ENCODE data around the gene TMEM9B. TPM values are rescaled to one million over a fixed set of nuclear protein-coding genes. Genes with fewer than 3 reads are reported as not detected.

TMEM9B gene
- total RNA-seq, 1 experiment from 2014 or later = 13.6 TPM

DNA sequence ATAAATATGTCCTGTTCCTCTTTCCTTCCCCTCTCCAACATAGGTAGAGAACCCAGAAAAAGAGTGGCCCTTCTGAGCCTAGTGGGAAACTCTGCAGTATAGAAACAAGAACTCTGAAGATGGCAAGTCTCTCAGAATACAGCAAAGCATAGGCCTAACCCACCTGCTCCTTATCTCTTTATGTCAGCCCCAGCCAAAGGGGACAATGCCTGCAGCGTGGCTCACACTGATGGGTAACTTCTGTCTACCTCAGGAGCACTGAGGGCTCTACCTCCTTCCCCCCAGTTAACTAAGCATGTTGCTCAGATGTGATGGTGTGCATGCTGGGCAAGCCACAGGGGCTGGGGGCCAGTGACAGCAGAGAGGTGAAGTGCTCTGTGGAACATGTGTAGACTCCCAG, 44.4 kb upstream of the TMEM9B start:
- WGBS (ENCODE audit: extremely low coverage, insufficient read length, low lambda C conversion rate) = no CpG with 5 or more reads among the region's 1 CpG
- Histone ChIP-seq H3K79me1 (ENCODE audit: insufficient read depth, low read depth, low read length, poor library complexity, severe bottlenecking) (no peaks in the 10 kb centered on the region), H3K56ac (ENCODE audit: insufficient read length, low read depth, low read length) (no peak overlapping the region), H4K20me1 (ENCODE audit: control insufficient read depth, insufficient read depth, insufficient read length) (no peaks in the 10 kb centered on the region), H3K9ac (ENCODE audit: extremely low read depth, insufficient read length, low read length) (no peak overlapping the region), H2BK15ac (ENCODE audit: low read depth, low read length) (no peak overlapping the region), H4K8ac (replicated peaks; ENCODE audit: insufficient read length, low read depth, low read length) (no peak overlapping the region), H2AK5ac (ENCODE audit: insufficient read length, low read length) (peak overlapping the region; percentile 16), H3K9me3 (ENCODE audit: control insufficient read depth, low read depth, low read length) (no peaks in the 10 kb centered on the region), H4K5ac (ENCODE audit: insufficient read length, low read depth, low read length) (no peak overlapping the region), H2BK12ac (ENCODE audit: insufficient read length, low read depth, low read length) (no peak overlapping the region), H3K27ac (ENCODE audit: insufficient read length, low read depth, low read length) (no peak overlapping the region), H2BK120ac (ENCODE audit: low read depth, low read length, poor library complexity, severe bottlenecking) (no peak overlapping the region), H3K14ac (ENCODE audit: insufficient read depth, low read length) (peak overlapping the region; percentile 21; the same call in 1 of the 2 replicates), H4K91ac (ENCODE audit: insufficient read length, low read depth, low read length) (no peak overlapping the region), H2AFZ (ENCODE audit: low read length) (no peak overlapping the region), H3K79me2 (ENCODE audit: insufficient read depth, low read length) (no peaks in the 10 kb centered on the region), H2BK5ac (ENCODE audit: insufficient read length, low read length) (no peak overlapping the region), H3K4ac (ENCODE audit: low read depth, low read length) (no peak overlapping the region), H2BK20ac (ENCODE audit: low read depth, low read length, poor library complexity, severe bottlenecking) (no peak overlapping the region), H3K4me2 (ENCODE audit: insufficient read depth, insufficient read length, low read length) (no peak overlapping the region), H3K23ac (ENCODE audit: insufficient read length, low read depth, low read length) (no peak overlapping the region), H3K23me2 (ENCODE audit: insufficient read length, low read depth, low read length, poor library complexity, severe bottlenecking) (peaks cover 1% of the 10 kb centered on the region), H3K18ac (ENCODE audit: insufficient read length, low read depth, low read length) (no peak overlapping the region), H3K4me1 (ENCODE audit: insufficient read depth, low read length) (no peaks in the 10 kb centered on the region), H3T11ph (ENCODE audit: low read length) (no peak overlapping the region), H3K27me3 (ENCODE audit: insufficient read depth, low read length) (peaks cover 14% of the 10 kb centered on the region)
- Mint-ChIP-seq H3K9me3 (peaks cover 4 to 5% of the 10 kb centered on the region in 2 experiments; a peak in 3 of 5 replicates), H3K4me1 (peaks cover 0 to 5% of the 10 kb centered on the region in 2 experiments; a peak in 1 of 4 replicates), H3K4me3 (no peak overlapping the region), H3K27me3 (ENCODE audit: low read depth) (peaks cover 64% of the 10 kb centered on the region), H3K27ac (no peak overlapping the region), H3K36me3 (ENCODE audit: insufficient read depth in 1 of 3, low read depth in 3 of 3) (no peaks in the 10 kb centered on the region)
- no peak for DNase-seq
- TF ChIP-seq, protein P1, sequence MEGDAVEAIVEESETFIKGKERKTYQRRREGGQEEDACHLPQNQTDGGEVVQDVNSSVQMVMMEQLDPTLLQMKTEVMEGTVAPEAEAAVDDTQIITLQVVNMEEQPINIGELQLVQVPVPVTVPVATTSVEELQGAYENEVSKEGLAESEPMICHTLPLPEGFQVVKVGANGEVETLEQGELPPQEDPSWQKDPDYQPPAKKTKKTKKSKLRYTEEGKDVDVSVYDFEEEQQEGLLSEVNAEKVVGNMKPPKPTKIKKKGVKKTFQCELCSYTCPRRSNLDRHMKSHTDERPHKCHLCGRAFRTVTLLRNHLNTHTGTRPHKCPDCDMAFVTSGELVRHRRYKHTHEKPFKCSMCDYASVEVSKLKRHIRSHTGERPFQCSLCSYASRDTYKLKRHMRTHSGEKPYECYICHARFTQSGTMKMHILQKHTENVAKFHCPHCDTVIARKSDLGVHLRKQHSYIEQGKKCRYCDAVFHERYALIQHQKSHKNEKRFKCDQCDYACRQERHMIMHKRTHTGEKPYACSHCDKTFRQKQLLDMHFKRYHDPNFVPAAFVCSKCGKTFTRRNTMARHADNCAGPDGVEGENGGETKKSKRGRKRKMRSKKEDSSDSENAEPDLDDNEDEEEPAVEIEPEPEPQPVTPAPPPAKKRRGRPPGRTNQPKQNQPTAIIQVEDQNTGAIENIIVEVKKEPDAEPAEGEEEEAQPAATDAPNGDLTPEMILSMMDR (conservative IDR thresholded peaks at IDR 0.05) = no peak

Measured in H9 (cell line).